Breast epithelium (tissue), 4 donors: ENCODE results near the gene TNS2. TPM values are rescaled to one million over a fixed set of nuclear protein-coding genes. Genes with fewer than 3 reads are reported as not detected.
A peak's percentile ranks its signal among the peaks of the same experiment; 100 is the strongest.

Experiments
- DNase-seq, 2 donors: peaks; one replicate each; pipeline ENCODE4 v3.0.0-alpha.2; 2019; ENCODE audit warnings: low spot score in 2 of 2
- H3K27ac ChIP-seq, 2 donors: fragments of 200-600 bp; sonication (generic) in 1 of 2; one replicate each; pipeline ENCODE4 v1.5.1; 2016 to 2019; ENCODE audit warnings: mild to moderate bottlenecking in 1 of 2
- H3K27me3 ChIP-seq, 2 donors: fragments of 200-600 bp; sonication (generic) in 1 of 2; one replicate each; pipeline versions ENCODE4 v1.5.1 to v1.6.0; 2017 to 2019; ENCODE audit warnings: control low read depth in 1 of 2, mild to moderate bottlenecking in 1 of 2
- H3K36me3 ChIP-seq: fragments of 200-600 bp; one replicate; pipeline ENCODE4 v1.5.1; 2019
- H3K4me1 ChIP-seq, 2 donors: fragments of 200-600 bp; sonication (generic); one replicate each; pipeline ENCODE4 v1.5.1; 2016 to 2019; ENCODE audit warnings: control low read depth in 1 of 2
- H3K4me3 ChIP-seq, 3 donors: fragments of 200-600 bp; sonication (generic); 1 replicate in 2 of 3; 2 replicates in 1 of 3; pipeline ENCODE4 v1.5.1; 2016 to 2019; ENCODE audit warnings: mild to moderate bottlenecking in 3 of 3, moderate library complexity in 2 of 3
- H3K9me3 ChIP-seq, 2 donors: fragments of 200-600 bp; sonication (generic) in 1 of 2; one replicate each; pipeline ENCODE4 v1.5.1; 2016 to 2019; ENCODE audit warnings: control low read depth in 1 of 2
- CTCF ChIP-seq, 3 donors: fragments of 450-650 bp; IDR thresholded peaks; one replicate each; pipeline ENCODE4 v1.5.1; 2016 to 2017; ENCODE audit warnings: antibody characterized with exemption in 3 of 3, mild to moderate bottlenecking in 3 of 3, moderate library complexity in 3 of 3
- POLR2A ChIP-seq: fragments of 450-650 bp; IDR thresholded peaks from one replicate; pipeline ENCODE4 v1.6.1; 2016; ENCODE audit warnings: antibody characterized with exemption, mild to moderate bottlenecking, moderate library complexity
- POLR2AphosphoS5 ChIP-seq, 3 donors: sonication (generic); formaldehyde crosslinking; IDR thresholded peaks; one replicate each; pipeline ENCODE4 v1.6.1; 2017; ENCODE audit warnings: antibody characterized with exemption in 3 of 3
- intact Hi-C: fragments of 100-400 bp; cut with DNase I; formaldehyde crosslinking; loops from one replicate; pipeline ENCODE4 v1.15.1; 2023; ENCODE audit warnings: low total_unique reads
- total RNA-seq, 3 donors: library from RNA; depleted of rRNA; stranded (reverse); fragments of >200 nt; gene quantifications; one replicate each; pipeline ENCODE4 v1.1.0, GENCODE V29; 2016

TNS2 gene
- total RNA-seq, 3 donors from 2014 or later = 65.4 to 228 (median 156) TPM

GRCh38 chr12:53113136-53113705, 63.4 kb downstream of the TNS2 start:
- Histone ChIP-seq H3K4me1 (no peaks in the 10 kb centered on the region), H3K36me3 (no peaks in the 10 kb centered on the region), H3K9me3 (no peaks in the 10 kb centered on the region), H3K4me3 (no peak overlapping the region), H3K27me3 (no peaks in the 10 kb centered on the region), H3K27ac (peak overlapping the region in 1 of 2 donors; percentile 72)
- intact Hi-C loops = no loop called here
- DNase-seq = no peak
- TF ChIP-seq POLR2AphosphoS5 (IDR thresholded peaks at IDR 0.05) (no peak), POLR2A (no peak), CTCF (IDR thresholded peaks at IDR 0.05) (no peak)

- no peak overlapping the region for H3K27ac ChIP-seq
Observed at GRCh38 chr12:53113951-53114350, 64.1 kb downstream of the TNS2 start.

More at GRCh38 chr12:53113951-53114350, 64.1 kb downstream of the TNS2 start:
- TF ChIP-seq POLR2A (no peak), POLR2AphosphoS5 (IDR thresholded peaks at IDR 0.05) (no peak), CTCF (IDR thresholded peaks at IDR 0.05) (no peak)
- intact Hi-C loops = no loop called here
- no peak for DNase-seq
- Histone ChIP-seq H3K4me3 (no peak overlapping the region), H3K4me1 (no peaks in the 10 kb centered on the region), H3K9me3 (no peaks in the 10 kb centered on the region), H3K27me3 (no peaks in the 10 kb centered on the region), H3K36me3 (no peaks in the 10 kb centered on the region)

Other genes with a start within 250 kb of the TNS2 start
- under 1 TPM in 1 of 3 donors, not detected in 2; 0.33 TPM for gene KRT4, start 235.9 kb upstream of the TNS2 start, total RNA-seq
- gene KRT79, start 215.8 kb upstream of the TNS2 start, total RNA-seq = 1 to 10 TPM in 1 of 3 donors, under 1 TPM in 1, not detected in 1; 0.48 to 1.3 TPM
- gene KRT78, start 201.1 kb upstream of the TNS2 start, total RNA-seq = 1 to 10 TPM in 1 of 3 donors, not detected in 2; 2.0 TPM
- gene KRT8, start 145.0 kb upstream of the TNS2 start, total RNA-seq = 100 to 1,000 TPM in 2 of 3 donors, 1 to 10 TPM in 1; 4.6 to 430 (median 153) TPM
- 100 to 1,000 TPM in 2 of 3 donors, 1 to 10 TPM in 1; 2.1 to 380 (median 213) TPM for gene KRT18, start 100.9 kb upstream of the TNS2 start, total RNA-seq
- gene EIF4B, start 43.6 kb upstream of the TNS2 start, total RNA-seq = 100 to 1,000 TPM; 600 to 759 (median 614) TPM
- gene SPRYD3, start 29.3 kb downstream of the TNS2 start, total RNA-seq = 10 to 100 TPM; 31.8 to 45.8 (median 36.3) TPM
- 100 to 1,000 TPM; 169 to 708 (median 284) TPM for gene IGFBP6, start 47.6 kb downstream of the TNS2 start, total RNA-seq
- under 1 TPM in 2 of 3 donors, not detected in 1; 0.16 to 0.33 TPM for gene SOAT2, start 53.4 kb downstream of the TNS2 start, total RNA-seq
- 10 to 100 TPM; 17.9 to 22.0 (median 19.3) TPM for gene ZNF740, start 130.7 kb downstream of the TNS2 start, total RNA-seq
- 10 to 100 TPM; 60.2 to 74.1 (median 68.8) TPM for gene CSAD, start 130.9 kb downstream of the TNS2 start, total RNA-seq
- gene ITGB7, start 157.2 kb downstream of the TNS2 start, total RNA-seq = 1 to 10 TPM; 1.1 to 2.9 (median 2.9) TPM
- 10 to 100 TPM; 12.2 to 39.8 (median 23.3) TPM for gene RARG, start 182.1 kb downstream of the TNS2 start, total RNA-seq
- gene ESPL1, start 218.2 kb downstream of the TNS2 start, total RNA-seq = 1 to 10 TPM in 2 of 3 donors, under 1 TPM in 1; 0.33 to 1.3 (median 1.2) TPM
- 1,000 to 10,000 TPM in 1 of 3 donors, 100 to 1,000 TPM in 2; 764 to 1,048 (median 840) TPM for gene PFDN5, start 245.5 kb downstream of the TNS2 start, total RNA-seq
- 10 to 100 TPM; 35.7 to 63.8 (median 39.1) TPM for gene MYG1, start 249.6 kb downstream of the TNS2 start, total RNA-seq